Pericardium fibroblast (primary cell): Measurements from ENCODE around the gene ARL5C. TPM values are rescaled to one million over a fixed set of nuclear protein-coding genes. Genes with fewer than 3 reads are reported as not detected.

Source experiments
- total RNA-seq: library from RNA; depleted of rRNA; stranded (reverse); fragments of >200 nt; gene quantifications from 2 replicates; pipeline ENCODE4 v1.2.3, GENCODE V29; 2015

Gene ARL5C
- not detected in 2 replicates for total RNA-seq

GRCh38 chr17:39165841-39166349, at the start of gene ARL5C:
Gene ARL5C, minus strand, starts transcription at chr17:39166161. Its CDS starts 401 bp downstream, at chr17:39165760.

GRCh38 chr17:39200070-39200879, 34.3 kb upstream of the ARL5C start, which contains the start of gene RPL19:
Gene RPL19, plus strand, starts transcription at chr17:39200283. Its CDS starts 62 bp downstream, at chr17:39200345.

GRCh38 chr17:39197380-39198185, 31.6 kb upstream of the ARL5C start, which contains the start of gene CACNB1:
Gene CACNB1, minus strand, starts transcription at chr17:39197669. Its CDS starts 174 bp downstream, at chr17:39197495.

GRCh38 chr17:39151150-39151942, 14.6 kb downstream of the ARL5C start, which contains the start of gene PLXDC1:
Gene PLXDC1, minus strand, starts transcription at chr17:39151637. Its CDS starts 200 bp downstream, at chr17:39151437.

Other genes with a start within 250 kb of the ARL5C start
- not detected in 2 replicates for gene FBXO47, start 198.8 kb downstream of the ARL5C start, total RNA-seq
- 0.09 and 0.70 TPM in 2 replicates for gene PLXDC1, start 14.5 kb downstream of the ARL5C start, total RNA-seq
- 6.1 and 21.4 TPM in 2 replicates for gene CACNB1, start 31.5 kb upstream of the ARL5C start, total RNA-seq
- gene RPL19, start 34.1 kb upstream of the ARL5C start, total RNA-seq, result 2,601 and 3,126 TPM in 2 replicates
- 0.82 TPM in 1 of 2 replicates, not detected in the other for gene STAC2, start 59.8 kb upstream of the ARL5C start, total RNA-seq
- 11.9 and 12.5 TPM in 2 replicates for gene FBXL20, start 235.5 kb upstream of the ARL5C start, total RNA-seq